ENCODE measurements around the gene NBEA.

The NBEA gene

GRCh38 chr13:35565273-35565672, 623.2 kb downstream of the NBEA start:
- no peak for TF ChIP-seq CTCF (IDR thresholded peaks at IDR 0.05; ENCODE audit: extremely low read depth, insufficient read depth, missing control alignments)
- in situ Hi-C loops (cut with MboI; ENCODE audit: low pct_unique_long_range_greater_than_20kb, low sequenced_read_pairs, unreplicated experiment): no loop called here
- no peak for DNase-seq (ENCODE audit: low spot score)

DNA sequence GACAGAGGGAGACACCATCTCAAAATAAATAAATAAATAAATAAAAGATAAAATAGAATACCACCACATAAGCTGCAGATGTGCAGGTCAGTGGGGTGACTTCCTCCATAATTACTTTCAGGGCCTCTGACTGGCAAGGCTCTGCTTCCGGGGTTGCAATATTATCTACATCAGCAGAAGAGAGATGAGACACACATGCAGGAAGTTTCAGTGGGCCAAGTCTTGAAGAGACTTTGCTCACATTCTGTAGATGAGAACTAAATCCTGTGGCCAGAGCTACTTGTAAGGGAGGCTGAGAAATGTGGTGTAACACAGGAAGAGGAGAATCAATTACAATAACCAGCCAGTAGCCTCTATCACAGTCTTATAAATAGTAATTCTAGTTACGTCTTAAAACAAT, 624.3 kb downstream of the NBEA start:
- in situ Hi-C loops (cut with MboI; ENCODE audit: low pct_unique_long_range_greater_than_20kb, low sequenced_read_pairs, unreplicated experiment): no loop called here
- TF ChIP-seq CTCF (IDR thresholded peaks at IDR 0.05; ENCODE audit: extremely low read depth, insufficient read depth, missing control alignments): no peak
- no peak for DNase-seq (ENCODE audit: low spot score)

DNA sequence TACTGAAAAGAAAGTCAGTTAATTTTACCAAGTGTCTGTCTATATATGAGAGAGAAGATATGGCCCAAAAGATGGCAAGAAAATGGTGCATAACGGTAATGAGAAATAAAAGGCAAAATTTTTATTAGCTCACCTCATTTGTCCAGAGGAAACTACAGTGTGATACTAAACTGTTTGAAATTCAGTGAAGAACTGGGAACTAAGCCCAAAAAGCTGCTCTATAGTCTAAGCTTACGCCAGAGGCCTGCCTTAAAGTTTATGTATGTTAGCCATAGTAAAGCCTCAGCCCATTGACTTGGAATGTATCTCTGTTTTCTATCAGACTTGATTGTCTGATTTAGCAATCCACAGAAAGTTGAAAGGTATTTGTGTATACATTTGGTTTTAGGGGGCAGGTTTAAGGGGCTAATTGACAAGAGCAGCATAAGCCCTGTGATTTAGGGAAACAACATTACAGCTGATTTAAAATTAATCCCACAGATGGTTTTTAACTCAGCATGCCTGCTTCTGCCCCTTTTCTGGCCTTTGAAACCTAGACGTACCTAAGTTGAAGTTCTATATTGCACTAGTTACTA, 625.4 kb downstream of the NBEA start:
- no peak for DNase-seq (ENCODE audit: low spot score)
- in situ Hi-C loops (cut with MboI; ENCODE audit: low pct_unique_long_range_greater_than_20kb, low sequenced_read_pairs, unreplicated experiment): no loop called here
- no peak for TF ChIP-seq CTCF (IDR thresholded peaks at IDR 0.05; ENCODE audit: extremely low read depth, insufficient read depth, missing control alignments)

- no peak for TF ChIP-seq CTCF (IDR thresholded peaks at IDR 0.05; ENCODE audit: extremely low read depth, insufficient read depth, missing control alignments)
- DNase-seq (ENCODE audit: low spot score): no peak
- in situ Hi-C loops (cut with MboI; ENCODE audit: low pct_unique_long_range_greater_than_20kb, low sequenced_read_pairs, unreplicated experiment): no loop called here
Measured at GRCh38 chr13:35573639-35574038, 631.6 kb downstream of the NBEA start.

DNA sequence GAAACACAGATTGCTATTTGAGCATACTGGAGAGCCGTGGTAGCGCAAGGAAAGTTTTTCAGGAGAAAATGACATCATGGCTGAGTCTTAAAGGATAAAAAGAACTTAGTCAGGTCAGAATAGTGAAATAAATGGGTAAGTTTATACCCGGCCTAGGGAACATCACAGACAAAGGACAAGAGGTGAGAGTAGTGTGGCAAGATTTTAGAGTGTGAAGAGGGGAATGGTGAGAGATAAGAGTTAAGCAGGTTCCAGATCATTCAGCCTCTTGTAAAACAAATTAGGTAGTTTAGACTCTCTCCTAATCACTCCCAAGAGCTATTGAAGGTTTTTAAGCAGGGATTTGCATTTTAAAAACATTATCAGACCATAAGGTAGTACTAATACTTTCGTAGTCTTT, 650.4 kb downstream of the NBEA start:
- DNase-seq (ENCODE audit: low spot score): no peak
- no peak for TF ChIP-seq CTCF (IDR thresholded peaks at IDR 0.05; ENCODE audit: extremely low read depth, insufficient read depth, missing control alignments)
- in situ Hi-C loops (cut with MboI; ENCODE audit: low pct_unique_long_range_greater_than_20kb, low sequenced_read_pairs, unreplicated experiment): no loop called here

GRCh38 chr13:35593651-35594050, 651.6 kb downstream of the NBEA start:
- no peak for DNase-seq (ENCODE audit: low spot score)
- in situ Hi-C loops (cut with MboI; ENCODE audit: low pct_unique_long_range_greater_than_20kb, low sequenced_read_pairs, unreplicated experiment): no loop called here
- TF ChIP-seq CTCF (IDR thresholded peaks at IDR 0.05; ENCODE audit: extremely low read depth, insufficient read depth, missing control alignments): no peak

GRCh38 chr13:35594096-35594495, 652.0 kb downstream of the NBEA start:
- in situ Hi-C loops (cut with MboI; ENCODE audit: low pct_unique_long_range_greater_than_20kb, low sequenced_read_pairs, unreplicated experiment): no loop called here
- DNase-seq (ENCODE audit: low spot score): no peak
- no peak for TF ChIP-seq CTCF (IDR thresholded peaks at IDR 0.05; ENCODE audit: extremely low read depth, insufficient read depth, missing control alignments)
